NCI-H2081 (cell line): ENCODE results near the gene SUGCT.

Source experiments
- DNase-seq, 2 experiments: peaks; one replicate each; lab custom pipeline; 2025; lab: John Stamatoyannopoulos, UW

The SUGCT gene

DNA sequence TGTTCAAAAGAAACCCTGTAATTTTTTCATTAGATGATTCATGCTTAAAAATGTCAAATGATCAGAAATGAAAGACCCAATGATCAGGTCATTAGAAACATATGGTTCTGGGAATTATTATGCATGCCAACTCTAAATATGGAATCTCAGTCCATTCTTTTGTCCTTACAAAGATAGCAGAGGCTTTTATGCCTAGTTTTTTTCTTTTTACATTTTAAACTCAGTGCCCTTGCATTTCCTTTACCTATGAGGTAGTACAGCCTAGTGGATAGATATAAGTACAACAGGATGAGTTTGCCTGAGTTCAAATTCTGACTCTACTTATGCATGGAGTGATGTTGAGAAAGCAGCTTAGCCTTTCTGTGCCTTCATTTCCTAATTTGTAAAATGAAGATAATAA, 392.9 kb downstream of the SUGCT start:
- no peak for DNase-seq

- DNase-seq, result no peak
Measured at GRCh38 chr7:40530292-40530691, 395.5 kb downstream of the SUGCT start.

GRCh38 chr7:40531956-40532355, 397.2 kb downstream of the SUGCT start:
- no peak for DNase-seq

DNA sequence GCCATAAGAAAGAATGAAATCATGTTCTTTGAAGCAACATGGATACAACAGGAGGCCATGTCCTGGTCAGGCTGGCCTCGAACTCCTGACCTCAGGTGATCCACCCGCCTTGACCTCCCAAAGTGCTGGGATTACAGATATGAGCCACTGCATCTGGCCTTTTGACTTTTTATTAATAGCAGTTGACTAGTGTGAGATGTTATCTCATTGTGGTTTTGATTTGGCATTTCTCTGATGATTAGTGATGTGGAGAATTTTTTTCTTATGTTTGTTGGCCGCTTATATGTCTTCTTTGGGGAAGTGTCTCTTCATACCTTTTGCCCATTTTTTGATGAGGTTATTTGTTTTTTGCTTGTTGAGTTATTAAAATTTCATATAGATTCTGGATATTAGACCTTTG, 400.9 kb downstream of the SUGCT start:
- no peak for DNase-seq

DNA sequence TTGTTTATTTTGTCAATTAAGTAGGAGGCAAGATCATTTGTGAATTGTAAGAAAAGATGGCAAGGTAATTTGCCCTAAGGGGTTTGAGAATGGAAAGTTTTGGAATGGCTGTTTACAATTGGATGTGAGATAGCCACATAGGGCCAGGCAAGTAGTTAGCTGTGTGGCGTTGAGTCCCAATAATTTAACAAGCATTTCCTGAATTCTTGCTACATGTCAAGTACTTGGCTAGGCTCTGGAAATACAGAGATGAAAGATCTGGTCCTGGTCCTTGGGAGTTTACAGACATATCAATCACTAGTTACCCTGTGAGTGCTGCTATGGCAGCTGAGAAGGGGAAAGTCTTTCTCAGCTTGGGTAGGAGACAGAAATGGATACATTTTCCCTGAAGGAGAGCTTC, 401.6 kb downstream of the SUGCT start:
- no peak for DNase-seq

- DNase-seq, result no peak
Measured at GRCh38 chr7:40538281-40538680, 403.5 kb downstream of the SUGCT start.

GRCh38 chr7:40541336-40541735, 406.5 kb downstream of the SUGCT start:
- no peak for DNase-seq

DNA sequence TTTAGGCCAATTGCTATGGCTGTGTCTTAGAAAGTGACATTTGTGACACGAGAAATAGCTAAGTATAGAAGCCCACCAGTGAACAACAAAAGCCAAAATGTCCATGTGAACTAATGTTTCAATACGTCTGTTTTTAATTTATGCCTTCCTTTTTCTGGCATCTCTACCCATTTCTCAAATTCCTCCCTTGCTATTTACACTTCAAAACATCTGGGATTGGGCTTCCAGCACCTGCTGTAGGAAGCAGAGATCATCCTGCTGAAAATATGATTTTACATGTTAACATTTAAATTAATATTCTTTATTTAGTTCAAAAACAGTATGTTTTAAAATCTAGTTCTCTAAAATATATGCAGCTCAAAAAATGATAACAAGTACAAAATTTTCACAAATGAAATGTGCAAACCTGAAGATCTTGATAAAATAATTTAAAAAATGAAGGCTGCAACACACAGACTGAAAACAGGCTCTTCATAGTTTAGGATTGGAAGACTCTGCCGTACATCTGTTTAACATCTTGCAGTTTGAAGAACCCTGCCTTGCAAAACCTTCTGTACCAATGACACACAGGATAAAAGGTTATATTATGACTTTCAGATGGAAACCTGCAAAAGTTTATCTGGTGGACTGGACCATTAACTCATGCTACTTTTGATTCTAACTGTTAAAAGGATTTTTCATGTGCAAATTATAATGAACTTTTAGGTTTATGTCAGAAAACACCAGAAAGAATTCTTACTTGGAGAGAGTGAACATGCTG, 408.4 kb downstream of the SUGCT start:
- DNase-seq, result no peak

GRCh38 chr7:40544221-40544723, 409.5 kb downstream of the SUGCT start:
- no peak for DNase-seq

- no peak for DNase-seq
Measured at GRCh38 chr7:40544871-40545303, 410.1 kb downstream of the SUGCT start.

DNA sequence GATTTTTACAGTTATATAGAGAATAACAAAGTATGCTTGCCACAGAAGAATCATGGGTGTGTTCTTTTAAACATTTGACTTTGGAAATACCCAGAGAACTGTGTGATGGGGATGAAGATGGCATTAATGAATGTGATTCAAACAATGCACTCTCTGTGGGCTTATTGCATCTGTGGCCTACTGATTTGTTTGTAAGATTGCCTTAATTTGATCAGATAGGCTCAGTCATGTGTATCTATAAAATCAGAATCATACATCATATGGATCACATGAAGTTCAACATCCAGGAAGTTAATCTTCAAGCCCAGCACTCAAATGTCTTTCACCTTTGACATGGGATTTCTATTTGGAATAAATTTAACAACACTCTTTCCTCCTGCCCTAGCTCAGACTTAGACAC, 410.9 kb downstream of the SUGCT start:
- DNase-seq, result no peak

- no peak for DNase-seq
Measured at GRCh38 chr7:40546616-40547501, 412.1 kb downstream of the SUGCT start.

- DNase-seq, result no peak
Measured at GRCh38 chr7:40549372-40550039, 414.7 kb downstream of the SUGCT start.

- no peak for DNase-seq
Measured at GRCh38 chr7:40551685-40552576, 417.1 kb downstream of the SUGCT start.

GRCh38 chr7:40560672-40561071, 425.9 kb downstream of the SUGCT start:
- no peak for DNase-seq

GRCh38 chr7:40566879-40567278, 432.1 kb downstream of the SUGCT start:
- no peak for DNase-seq

GRCh38 chr7:40569326-40569725, 434.5 kb downstream of the SUGCT start:
- no peak for DNase-seq

GRCh38 chr7:40570223-40570622, 435.4 kb downstream of the SUGCT start:
- no peak for DNase-seq

DNA sequence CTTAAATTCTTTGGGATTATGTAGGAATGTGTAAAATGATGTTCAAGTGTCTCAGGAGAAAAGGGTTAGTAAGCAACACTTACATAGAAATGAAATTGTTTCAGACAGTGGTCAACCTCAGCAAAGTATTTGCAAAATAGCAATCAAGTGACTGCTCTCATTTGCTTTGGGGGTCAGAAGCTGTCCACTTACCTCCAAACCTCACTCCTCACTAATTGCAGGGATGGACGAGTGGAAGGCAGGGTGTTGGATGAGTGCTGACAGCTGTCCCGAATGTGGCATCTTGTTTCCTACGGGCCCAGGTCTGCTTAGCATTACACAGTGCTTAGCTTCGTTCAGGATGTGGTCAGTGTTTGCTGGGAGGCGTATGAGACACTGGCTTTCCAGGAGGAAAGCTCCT, 437.0 kb downstream of the SUGCT start:
- DNase-seq, result no peak

GRCh38 chr7:40572810-40573465, 438.1 kb downstream of the SUGCT start:
- DNase-seq, result no peak

- no peak for DNase-seq
Measured at GRCh38 chr7:40579401-40579800, 444.6 kb downstream of the SUGCT start.
